GM21825 (cell line): Measurements from ENCODE around the gene UBAP1.
"Not testable (repeated sequence)": the region's sequence is repeated elsewhere in the genome, so short reads cannot be mapped to it uniquely, and the experiment has no call there.

Experiments
- ATAC-seq: cut with Tn5 transposase; IDR thresholded peaks from one replicate; pipeline ENCODE4 v1.9.1; 2021; ENCODE audit warnings: mild to moderate bottlenecking, moderate library complexity; ENCODE audit not compliant: unreplicated experiment

Gene UBAP1

GRCh38 chr9:34178436-34179212 is at the start of gene UBAP1:
Gene UBAP1 (plus strand): TSS chr9:34179043. CDS start chr9:34220915, 41,872 bp downstream.
- peak; percentile 99 for ATAC-seq

- no peak for ATAC-seq
These were observed 47.3 kb upstream of the UBAP1 start for GRCh38 chr9:34131571-34131970.

- no peak for ATAC-seq
These were observed 45.4 kb upstream of the UBAP1 start for GRCh38 chr9:34133436-34133949.

GRCh38 chr9:34134521-34134920 is 44.3 kb upstream of the UBAP1 start:
- no peak for ATAC-seq

- ATAC-seq: not testable (repeated sequence)
These were observed 40.2 kb upstream of the UBAP1 start for GRCh38 chr9:34138644-34139043.

- ATAC-seq: no peak
These were observed 39.2 kb upstream of the UBAP1 start for GRCh38 chr9:34139477-34140146.

GRCh38 chr9:34140853-34141252 is 38.0 kb upstream of the UBAP1 start:
- ATAC-seq: no peak

GRCh38 chr9:34143116-34143515 is 35.7 kb upstream of the UBAP1 start:
- no peak for ATAC-seq

GRCh38 chr9:34145165-34145564 is 33.7 kb upstream of the UBAP1 start:
- no peak for ATAC-seq

- ATAC-seq: no peak
These were observed 27.4 kb upstream of the UBAP1 start for GRCh38 chr9:34151398-34151797.

- no peak for ATAC-seq
These were observed 24.8 kb upstream of the UBAP1 start for GRCh38 chr9:34154057-34154456.

GRCh38 chr9:34157318-34157717 is 21.5 kb upstream of the UBAP1 start:
- no peak for ATAC-seq

- no peak for ATAC-seq
These were observed 20.9 kb upstream of the UBAP1 start for GRCh38 chr9:34157898-34158297.

- ATAC-seq: no peak
These were observed 20.4 kb upstream of the UBAP1 start for GRCh38 chr9:34158362-34158869.

GRCh38 chr9:34163434-34163833 is 15.4 kb upstream of the UBAP1 start:
- ATAC-seq: no peak

- no peak for ATAC-seq
These were observed 9.7 kb upstream of the UBAP1 start for GRCh38 chr9:34169125-34169524.

- ATAC-seq: no peak
These were observed 8.4 kb upstream of the UBAP1 start for GRCh38 chr9:34170237-34170991.

GRCh38 chr9:34171753-34172535 is 6.9 kb upstream of the UBAP1 start:
- no peak for ATAC-seq

GRCh38 chr9:34176089-34176488 is 2.8 kb upstream of the UBAP1 start:
- ATAC-seq: no peak
